Spleen (tissue), 11 donors: ENCODE results near the gene PALMD. TPM values are rescaled to one million over a fixed set of nuclear protein-coding genes. Genes with fewer than 3 reads are reported as not detected.

ENCODE experiments used
- DNase-seq: peaks from one replicate; pipeline ENCODE4 v3.0.0-alpha.2; 2020
- H3K27ac ChIP-seq, 8 donors: fragments of 200-600 bp; sonication (generic) in 7 of 8; 1 replicate in 4 of 8; 2 replicates in 4 of 8; pipeline versions ENCODE4 v1.5.0 to v1.8.0; 2016 to 2021; ENCODE audit warnings: inconsistent platforms in 4 of 8, mild to moderate bottlenecking in 4 of 8, moderate library complexity in 1 of 8
- H3K27me3 ChIP-seq, 7 donors: fragments of 200-600 bp; sonication (generic) in 6 of 7; replicated peaks in 1 of 7; 1 replicate in 4 of 7; 2 replicates in 3 of 7; pipeline versions ENCODE4 v1.5.0 to v1.8.0; 2016 to 2021; ENCODE audit warnings: inconsistent platforms in 3 of 7, mild to moderate bottlenecking in 1 of 7
- H3K36me3 ChIP-seq, 6 donors: fragments of 200-600 bp; sonication (generic) in 5 of 6; 1 replicate in 4 of 6; 2 replicates in 2 of 6; pipeline versions ENCODE4 v1.5.0 to v1.8.0; 2016 to 2021; ENCODE audit warnings: inconsistent platforms in 2 of 6
- H3K4me1 ChIP-seq, 6 donors: fragments of 200-600 bp; sonication (generic) in 5 of 6; 1 replicate in 3 of 6; 2 replicates in 3 of 6; pipeline versions ENCODE4 v1.5.0 to v1.8.0; 2016 to 2021; ENCODE audit warnings: inconsistent platforms in 3 of 6
- H3K4me3 ChIP-seq, 8 donors: fragments of 200-600 bp; sonication (generic) in 7 of 8; 1 replicate in 4 of 8; 2 replicates in 4 of 8; pipeline versions ENCODE4 v1.5.0 to v1.8.0; 2016 to 2021; ENCODE audit warnings: inconsistent platforms in 4 of 8, mild to moderate bottlenecking in 4 of 8, moderate library complexity in 2 of 8
- H3K9me3 ChIP-seq, 8 donors: fragments of 200-600 bp; sonication (generic) in 7 of 8; 1 replicate in 4 of 8; 2 replicates in 4 of 8; pipeline versions ENCODE4 v1.5.0 to v1.8.0; 2016 to 2021; ENCODE audit warnings: inconsistent platforms in 4 of 8
- POLR2A ChIP-seq, 3 donors: fragments of 450-650 bp; IDR thresholded peaks; one replicate each; pipeline ENCODE4 v1.5.1; 2017; ENCODE audit warnings: antibody characterized with exemption in 3 of 3, mild to moderate bottlenecking in 1 of 3
- POLR2AphosphoS5 ChIP-seq, 3 donors: sonication (generic); formaldehyde crosslinking; IDR thresholded peaks; one replicate each; pipeline ENCODE4 v1.5.1; 2017; ENCODE audit warnings: antibody characterized with exemption in 3 of 3
- WGBS, 5 donors: extraction: QIAGEN DNeasy Blood & Tissue Kit in 3 of 5; methylation state at CpG; one replicate each; pipeline versions ENCODE4 v1.1.5 to v1.1.7; 2013 to 2018; 5-methylcytosine and 5-hydroxymethylcytosine counted together
- intact Hi-C: fragments of 100-400 bp; cut with DNase I; formaldehyde crosslinking; loops from one replicate; pipeline ENCODE4 v1.15.0; 2023; ENCODE audit warnings: low total_unique reads
- polyA plus RNA-seq, 3 donors: library from polyadenylated mRNA; stranded (reverse); fragments of 200-250 nt; gene quantifications; one replicate each; pipeline ENCODE4 v1.2.1, GENCODE V29; 2013
- total RNA-seq, 7 donors: library from RNA; depleted of rRNA in 3 of 7; stranded (reverse); fragments of >200 nt in 3 of 7; fragmentation: NEBNext Ultra II Directional in 4 of 7; extraction: Animal tissue kit (Norgen Biotek cat#: 25700) in 4 of 7; gene quantifications; one replicate each; pipeline versions ENCODE4 v1.1.0 to v1.2.1, GENCODE V29; 2016 to 2021
- TF ChIP-seq, protein P1 (sequence below), 11 experiments: fragments of 200-600 bp in 7 of 11; fragments of 450-650 bp in 4 of 11; sonication (generic) in 4 of 11; IDR thresholded peaks in 8 of 11; conservative IDR thresholded peaks in 3 of 11; 1 replicate in 7 of 11; 2 replicates in 4 of 11; pipeline versions ENCODE4 v1.4.0 to v1.8.0; 2016 to 2021; ENCODE audit warnings: antibody characterized with exemption in 11 of 11, inconsistent platforms in 4 of 11, mild to moderate bottlenecking in 1 of 11
- donor health status: healthy with polysubstance abuse.
- donor health status: DM: no; HTN: no; CAD: no; lungs with moderate emphysema.
- donor health status: DM: no; HTN: no; CAD: no.
- donor health status: Bipolar disorder and iron deficiency.
- donor health status: healthy.
- donor health status: DM: no; HTN: no; CAD: no.
- donor health status: DM: yes; HTN: yes; CAD: no.

Gene PALMD
- total and polyA plus RNA-seq, 10 donors, result 2.9 to 16.8 (median 7.7) TPM

DNA sequence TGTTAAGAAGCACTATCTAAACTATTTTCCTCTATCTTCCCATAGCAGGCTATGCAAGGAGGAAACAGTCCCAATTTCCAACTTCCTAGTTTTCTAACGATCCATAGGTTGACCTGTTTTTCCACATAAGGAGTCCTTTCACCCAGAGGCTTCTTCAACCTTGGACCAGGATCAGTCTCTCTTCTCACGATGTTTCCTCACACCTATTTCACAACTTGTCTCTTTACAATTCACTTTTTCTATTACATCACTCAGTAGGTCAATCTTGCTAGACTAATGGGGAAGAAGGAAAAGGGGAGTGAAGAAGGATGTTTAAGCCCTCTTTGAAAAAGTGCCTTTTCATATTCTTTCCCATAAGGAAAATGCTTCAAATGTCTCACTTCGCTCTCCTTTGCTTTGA lies 15.9 kb downstream of the PALMD start:
- TF ChIP-seq, protein P1, sequence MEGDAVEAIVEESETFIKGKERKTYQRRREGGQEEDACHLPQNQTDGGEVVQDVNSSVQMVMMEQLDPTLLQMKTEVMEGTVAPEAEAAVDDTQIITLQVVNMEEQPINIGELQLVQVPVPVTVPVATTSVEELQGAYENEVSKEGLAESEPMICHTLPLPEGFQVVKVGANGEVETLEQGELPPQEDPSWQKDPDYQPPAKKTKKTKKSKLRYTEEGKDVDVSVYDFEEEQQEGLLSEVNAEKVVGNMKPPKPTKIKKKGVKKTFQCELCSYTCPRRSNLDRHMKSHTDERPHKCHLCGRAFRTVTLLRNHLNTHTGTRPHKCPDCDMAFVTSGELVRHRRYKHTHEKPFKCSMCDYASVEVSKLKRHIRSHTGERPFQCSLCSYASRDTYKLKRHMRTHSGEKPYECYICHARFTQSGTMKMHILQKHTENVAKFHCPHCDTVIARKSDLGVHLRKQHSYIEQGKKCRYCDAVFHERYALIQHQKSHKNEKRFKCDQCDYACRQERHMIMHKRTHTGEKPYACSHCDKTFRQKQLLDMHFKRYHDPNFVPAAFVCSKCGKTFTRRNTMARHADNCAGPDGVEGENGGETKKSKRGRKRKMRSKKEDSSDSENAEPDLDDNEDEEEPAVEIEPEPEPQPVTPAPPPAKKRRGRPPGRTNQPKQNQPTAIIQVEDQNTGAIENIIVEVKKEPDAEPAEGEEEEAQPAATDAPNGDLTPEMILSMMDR (IDR thresholded peaks at IDR 0.05 in 8 of 11, conservative IDR thresholded peaks at IDR 0.05 in 3 of 11), result no peak
- TF ChIP-seq POLR2AphosphoS5 (IDR thresholded peaks at IDR 0.05) (no peak), POLR2A (IDR thresholded peaks at IDR 0.05) (no peak)
- WGBS, 5 donors, result 48 to 63% (median 62%) methylated on average over 3 of the region's 3 CpGs
- Histone ChIP-seq H3K27me3 (no peaks in the 10 kb centered on the region), H3K4me1 (peaks cover 0 to 38% (median 2%) of the 10 kb centered on the region in 6 donors), H3K9me3 (no peaks in the 10 kb centered on the region), H3K4me3 (no peak overlapping the region), H3K36me3 (no peaks in the 10 kb centered on the region), H3K27ac (peak overlapping the region in 3 of 8 donors; percentile 5 to 61 (median 45))
- no peak for DNase-seq
- intact Hi-C loops, result no loop called here

DNA sequence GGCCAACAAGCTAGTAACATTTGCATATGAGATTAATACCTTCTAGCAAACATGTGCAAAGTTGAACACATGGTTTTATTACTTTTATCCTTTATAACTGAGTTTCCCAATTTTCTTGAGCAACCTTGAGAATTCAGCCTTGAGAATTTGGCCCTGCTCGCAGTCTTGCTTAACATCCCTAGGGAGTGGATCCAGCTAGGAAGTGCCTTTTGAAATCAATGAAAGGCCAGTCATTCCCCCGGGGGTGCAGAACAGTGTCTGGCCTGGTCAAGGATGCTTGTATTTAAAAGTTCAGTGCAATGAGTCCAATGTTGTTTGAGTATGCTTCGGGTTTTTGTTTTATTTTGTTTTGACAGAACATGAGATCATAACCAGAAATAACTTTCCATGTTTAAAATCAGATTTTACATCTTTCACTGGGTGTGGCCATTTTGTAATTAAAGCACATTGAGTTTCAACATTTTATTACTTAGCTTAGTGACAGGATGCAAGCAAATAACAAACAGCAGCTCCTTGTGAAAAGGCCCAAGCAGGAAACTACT lies 16.7 kb downstream of the PALMD start:
- Histone ChIP-seq H3K4me1 (peaks cover 0 to 32% (median 2%) of the 10 kb centered on the region in 6 donors), H3K27me3 (no peaks in the 10 kb centered on the region), H3K36me3 (no peaks in the 10 kb centered on the region), H3K4me3 (no peak overlapping the region), H3K9me3 (no peaks in the 10 kb centered on the region), H3K27ac (peak overlapping the region in 7 of 8 donors; percentile 18 to 63 (median 58))
- WGBS, 5 donors, result 44 to 60% (median 50%) methylated on average over 3 of the region's 3 CpGs
- TF ChIP-seq POLR2A (IDR thresholded peaks at IDR 0.05) (no peak), POLR2AphosphoS5 (IDR thresholded peaks at IDR 0.05) (peak in 1 of 3 donors; percentile 41)
- DNase-seq, result no peak
- intact Hi-C loops, result no loop called here

DNA sequence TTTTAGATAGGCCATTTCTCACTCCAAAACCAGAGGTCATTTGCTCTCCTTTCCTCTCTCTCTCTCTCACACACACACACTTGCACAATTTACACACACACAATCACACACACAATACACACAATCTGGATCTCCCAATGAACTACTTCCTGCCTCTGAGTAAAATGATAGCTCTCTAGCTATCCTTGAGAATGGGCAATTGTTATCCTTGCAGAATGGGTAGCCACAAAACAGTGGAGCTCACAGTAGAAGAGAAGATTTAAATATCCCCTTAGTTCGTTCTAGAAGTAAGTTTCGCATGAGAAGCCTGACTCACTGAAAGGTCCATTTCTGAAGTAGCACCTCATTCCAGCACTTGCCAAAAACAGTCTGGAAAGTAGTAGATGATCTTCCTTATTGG lies 17.6 kb downstream of the PALMD start:
- Histone ChIP-seq H3K36me3 (no peaks in the 10 kb centered on the region), H3K9me3 (no peaks in the 10 kb centered on the region), H3K27ac (peak overlapping the region in 4 of 8 donors; percentile 45 to 63 (median 60)), H3K4me3 (no peak overlapping the region), H3K27me3 (no peaks in the 10 kb centered on the region), H3K4me1 (peaks cover 0 to 29% (median 2%) of the 10 kb centered on the region in 6 donors)
- no peak for TF ChIP-seq POLR2AphosphoS5 (IDR thresholded peaks at IDR 0.05)
- no peak for TF ChIP-seq POLR2A (IDR thresholded peaks at IDR 0.05)
- TF ChIP-seq, protein P1 (IDR thresholded peaks at IDR 0.05 in 8 of 11, conservative IDR thresholded peaks at IDR 0.05 in 3 of 11), result no peak
- 84 to 92% (median 88%) methylated on average over 2 of the region's 2 CpGs for WGBS, 5 donors
- intact Hi-C loops, result no loop called here
- DNase-seq, result no peak

DNA sequence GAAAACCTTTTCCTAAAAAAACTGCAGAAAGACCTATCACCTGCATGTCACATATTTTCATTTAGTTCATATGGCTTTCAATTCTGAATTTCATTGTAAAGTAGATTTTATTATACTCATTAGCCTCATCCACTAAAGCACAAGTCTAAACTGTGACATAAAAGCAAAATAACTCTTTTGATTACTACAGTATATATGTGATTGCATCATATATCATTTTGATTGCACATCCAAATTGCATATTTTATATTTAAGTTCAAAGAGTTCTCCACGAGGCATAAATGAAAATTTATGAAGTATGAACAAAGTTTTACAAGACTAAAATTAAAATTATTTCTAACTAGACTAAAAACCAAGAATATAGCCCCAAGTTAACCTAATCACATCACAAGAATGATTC lies 19.3 kb downstream of the PALMD start:
- no peak for DNase-seq
- Histone ChIP-seq H3K4me3 (no peak overlapping the region), H3K9me3 (no peaks in the 10 kb centered on the region), H3K36me3 (no peaks in the 10 kb centered on the region), H3K27ac (no peak overlapping the region), H3K27me3 (no peaks in the 10 kb centered on the region), H3K4me1 (peaks cover 0 to 24% (median 2%) of the 10 kb centered on the region in 6 donors)
- no peak for TF ChIP-seq POLR2A (IDR thresholded peaks at IDR 0.05)
- TF ChIP-seq, protein P1 (IDR thresholded peaks at IDR 0.05 in 8 of 11, conservative IDR thresholded peaks at IDR 0.05 in 3 of 11), result no peak
- no peak for TF ChIP-seq POLR2AphosphoS5 (IDR thresholded peaks at IDR 0.05)
- 67 to 75% (median 72%) methylated on average over 1 of the region's 1 CpG for WGBS, 5 donors
- intact Hi-C loops, result no loop called here
